Activated B cell treated with CpG ODN at 0.5 μM for 24 hours (primary cell): ENCODE data around the gene STX5. TPM values are rescaled to one million over a fixed set of nuclear protein-coding genes. Genes with fewer than 3 reads are reported as not detected.
A peak's percentile ranks its signal among the peaks of the same experiment; 100 is the strongest.
"Not testable (repeated sequence)": the region's sequence is repeated elsewhere in the genome, so short reads cannot be mapped to it uniquely, and the experiment has no call there.

Experiments used
- ATAC-seq: fragments of 200-7000 bp; cut with Tn5 transposase; one replicate; pipeline ENCODE4 v1.10.0; 2021; ENCODE audit warnings: low read depth, mild to moderate bottlenecking, moderate library complexity
- CTCF ChIA-PET: fragments of 350-600 bp; sonication (Branson Sonifier 250); formaldehyde crosslinking; loops from one replicate; lab custom pipeline; 2021; ENCODE audit warnings: antibody characterized with exemption; lab: Charles Lee
- POLR2A ChIA-PET: fragments of 350-600 bp; sonication (Branson Sonifier 250); formaldehyde crosslinking; loops from one replicate; lab custom pipeline; 2021; ENCODE audit warnings: antibody characterized with exemption; lab: Charles Lee
- DNase-seq: peaks from one replicate; pipeline ENCODE4 v3.0.0; 2022
- H3K27ac Mint-ChIP-seq: one replicate; pipeline ENCODE4 v1.8.0; 2020; ENCODE audit warnings: mixed read lengths
- H3K27me3 Mint-ChIP-seq: one replicate; pipeline ENCODE4 v1.8.0; 2021; ENCODE audit warnings: mixed read lengths
- H3K36me3 Mint-ChIP-seq: one replicate; pipeline ENCODE4 v1.8.0; 2021; ENCODE audit warnings: low read depth, mixed read lengths
- H3K4me1 Mint-ChIP-seq: one replicate; pipeline ENCODE4 v1.8.0; 2021; ENCODE audit warnings: mixed read lengths
- H3K4me3 Mint-ChIP-seq: one replicate; pipeline ENCODE4 v1.8.0; 2020; ENCODE audit warnings: mild to moderate bottlenecking, mixed read lengths
- H3K9me3 Mint-ChIP-seq: one replicate; pipeline ENCODE4 v1.8.0; 2020; ENCODE audit warnings: mixed read lengths
- CTCF ChIP-seq: fragments of 200-600 bp; IDR thresholded peaks from one replicate; pipeline ENCODE4 v1.8.0; 2022; ENCODE audit warnings: antibody characterized with exemption, mild to moderate bottlenecking
- intact Hi-C: fragments of 100-400 bp; cut with micrococcal nuclease; formaldehyde crosslinking; loops from one replicate; pipeline ENCODE4 v1.15.1; 2024
- total RNA-seq: library from RNA; stranded (reverse); gene quantifications from 2 replicates; pipeline ENCODE4 v1.2.3, GENCODE V29; 2022

STX5 gene
- total RNA-seq, 1 donor from 2014 or later: 71.5 TPM

- intact Hi-C loops: loop anchor here (2.0 to 5.0 kb wide), 4 partner anchors 17 to 272 kb away; partner anchors contain the start of genes HNRNPUL2, NXF1, SLC3A2 and TUT1
- ATAC-seq: no peak
- no peaks in the 10 kb centered on the region for H3K27me3 Mint-ChIP-seq
- DNase-seq: no peak
- ChIA-PET POLR2A (interaction anchor here (0.5 to 4.1 kb wide), 12 partner anchors 8 to 272 kb away, joined by 3 to 52 read pairs (median 8); partner anchors contain the start of genes INTS5, POLR2G, SLC3A2 and STX5), CTCF (interaction anchor here (1.1 to 5.3 kb wide), 5 partner anchors 11 to 439 kb away, joined by 3 to 66 read pairs (median 6); partner anchors contain the start of genes MTA2, SLC3A2 and TMEM179B)
- TF ChIP-seq CTCF: no peak
- H3K36me3 Mint-ChIP-seq: no peaks in the 10 kb centered on the region
- no peaks in the 10 kb centered on the region for H3K9me3 Mint-ChIP-seq
- peak overlapping the region; percentile 66 for H3K27ac Mint-ChIP-seq
- H3K4me1 Mint-ChIP-seq: peaks cover 8% of the 10 kb centered on the region
- no peak overlapping the region for H3K4me3 Mint-ChIP-seq
Observed at GRCh38 chr11:62863687-62864335, 32.0 kb upstream of the STX5 start.

- intact Hi-C loops: loop anchor here (1.0 to 5.0 kb wide), 9 partner anchors 19 to 466 kb away; partner anchors contain the start of genes HNRNPUL2, NXF1, SLC3A2 and TUT1
- not testable (repeated sequence) for H3K36me3 Mint-ChIP-seq, H3K27ac Mint-ChIP-seq, ATAC-seq, DNase-seq, H3K27me3 Mint-ChIP-seq, H3K4me3 Mint-ChIP-seq, H3K9me3 Mint-ChIP-seq
- H3K4me1 Mint-ChIP-seq: peaks cover 18% of the 10 kb centered on the region
- CTCF ChIA-PET: interaction anchor here (0.6 to 5.3 kb wide), 11 partner anchors 8 to 437 kb away, joined by 3 to 66 read pairs (median 3); partner anchors contain the start of genes SLC3A2, TMEM179B and ZBTB3
- POLR2A ChIA-PET: interaction anchor here (0.6 to 4.1 kb wide), 13 partner anchors 10 to 1419 kb away, joined by 3 to 52 read pairs (median 7); partner anchors contain the start of genes AHNAK, C11orf98, CSKMT and HNRNPUL2
Observed at GRCh38 chr11:62861564-62862192, 29.8 kb upstream of the STX5 start.

- H3K4me1 Mint-ChIP-seq: peaks cover 24% of the 10 kb centered on the region
- H3K4me3 Mint-ChIP-seq: no peak overlapping the region
- ATAC-seq (no peak), DNase-seq (no peak)
- TF ChIP-seq CTCF: no peak
- ChIA-PET POLR2A (interaction anchor here (0.7 to 4.1 kb wide), 9 partner anchors 9 to 196 kb away, joined by 3 to 52 read pairs (median 7); partner anchors contain the start of genes C11orf98, CSKMT, HNRNPUL2 and TEX54), CTCF (interaction anchor here (0.8 to 5.3 kb wide), 6 partner anchors 11 to 436 kb away, joined by 3 to 66 read pairs (median 4); partner anchors contain the start of genes SLC3A2 and TMEM179B)
- H3K9me3 Mint-ChIP-seq: no peaks in the 10 kb centered on the region
- no peak overlapping the region for H3K27ac Mint-ChIP-seq
- H3K36me3 Mint-ChIP-seq: peaks cover 1% of the 10 kb centered on the region
- intact Hi-C loops: loop anchor here (5.0 kb wide), 1 partner anchor 269 kb away; the partner anchor contains the start of gene TUT1
- H3K27me3 Mint-ChIP-seq: no peaks in the 10 kb centered on the region
Observed at GRCh38 chr11:62860835-62861563, 29.1 kb upstream of the STX5 start.

GRCh38 chr11:62859281-62859703 lies 27.4 kb upstream of the STX5 start:
- H3K27me3 Mint-ChIP-seq, ATAC-seq, H3K4me3 Mint-ChIP-seq, H3K9me3 Mint-ChIP-seq, CTCF ChIA-PET, H3K27ac Mint-ChIP-seq, DNase-seq, intact Hi-C loops: not testable (repeated sequence)
- POLR2A ChIA-PET: interaction anchor here (0.6 kb wide), 1 partner anchor 22 kb away, joined by 3 read pairs; no protein-coding TSS in a partner anchor
- Mint-ChIP-seq H3K36me3 (peaks cover 18% of the 10 kb centered on the region), H3K4me1 (peaks cover 36% of the 10 kb centered on the region)

- Mint-ChIP-seq H3K4me1 (peaks cover 47% of the 10 kb centered on the region), H3K9me3 (no peaks in the 10 kb centered on the region), H3K27ac (no peak overlapping the region), H3K36me3 (peaks cover 29% of the 10 kb centered on the region), H3K27me3 (no peaks in the 10 kb centered on the region), H3K4me3 (no peak overlapping the region)
- no peak for TF ChIP-seq CTCF
- CTCF ChIA-PET: interaction anchor here (0.7 to 3.4 kb wide), 2 partner anchors 72 to 464 kb away, joined by 3 to 26 read pairs; no protein-coding TSS in a partner anchor
- intact Hi-C loops: no loop called here
- DNase-seq (no peak), ATAC-seq (no peak)
- POLR2A ChIA-PET: interaction anchor here (0.7 to 10.5 kb wide), 10 partner anchors 15 to 205 kb away, joined by 3 to 597 read pairs (median 10); partner anchors contain the start of genes C11orf98, CSKMT, HNRNPUL2 and INTS5
Observed at GRCh38 chr11:62858201-62858600, 26.4 kb upstream of the STX5 start.
